Activated CD4-positive, alpha-beta T cell treated with anti-CD3 and anti-CD28 coated beads, Interleukin-10, Interleukin-2, amounts not matched to agents 100 ng/mL and 50 ng/mL, durations not matched to agents 16 hours and 8 hours (primary cell): ENCODE data around the gene AMBRA1.
"Not testable (repeated sequence)": the region's sequence is repeated elsewhere in the genome, so short reads cannot be mapped to it uniquely, and the experiment has no call there.

Experiments used
- DNase-seq: peaks from one replicate; pipeline ENCODE4 v3.0.0-alpha.2; 2020

The AMBRA1 gene

DNA sequence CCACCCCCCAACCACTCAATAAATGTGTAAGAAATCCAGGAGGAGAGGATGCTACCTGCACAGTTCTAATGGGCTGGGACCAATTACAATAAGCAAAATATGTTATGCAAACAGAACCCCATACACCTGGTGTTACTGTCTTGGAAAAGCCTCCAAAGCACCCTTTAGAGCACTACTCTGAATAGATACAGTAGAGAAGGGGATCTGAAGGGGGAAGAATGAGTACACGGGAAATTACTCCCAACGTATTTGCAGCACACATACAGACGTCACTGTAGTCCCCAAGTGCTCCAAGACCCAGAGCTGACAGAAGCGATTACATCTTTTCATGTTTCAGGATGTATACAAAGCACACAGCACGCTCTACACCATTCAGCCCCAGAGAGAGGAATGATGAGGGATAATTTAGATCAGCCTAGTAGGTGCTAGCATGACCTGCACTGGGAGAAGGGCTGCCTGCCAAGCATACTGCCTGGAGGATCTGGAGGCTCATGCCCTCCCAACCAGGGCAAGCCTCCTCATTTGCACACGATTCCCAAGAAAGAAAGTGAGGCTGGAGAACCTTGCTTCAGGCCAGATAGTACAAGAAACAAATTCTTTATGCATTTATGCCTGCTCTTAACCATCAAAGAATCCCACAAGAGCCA, 63.8 kb downstream of the AMBRA1 start:
- DNase-seq, result no peak

DNA sequence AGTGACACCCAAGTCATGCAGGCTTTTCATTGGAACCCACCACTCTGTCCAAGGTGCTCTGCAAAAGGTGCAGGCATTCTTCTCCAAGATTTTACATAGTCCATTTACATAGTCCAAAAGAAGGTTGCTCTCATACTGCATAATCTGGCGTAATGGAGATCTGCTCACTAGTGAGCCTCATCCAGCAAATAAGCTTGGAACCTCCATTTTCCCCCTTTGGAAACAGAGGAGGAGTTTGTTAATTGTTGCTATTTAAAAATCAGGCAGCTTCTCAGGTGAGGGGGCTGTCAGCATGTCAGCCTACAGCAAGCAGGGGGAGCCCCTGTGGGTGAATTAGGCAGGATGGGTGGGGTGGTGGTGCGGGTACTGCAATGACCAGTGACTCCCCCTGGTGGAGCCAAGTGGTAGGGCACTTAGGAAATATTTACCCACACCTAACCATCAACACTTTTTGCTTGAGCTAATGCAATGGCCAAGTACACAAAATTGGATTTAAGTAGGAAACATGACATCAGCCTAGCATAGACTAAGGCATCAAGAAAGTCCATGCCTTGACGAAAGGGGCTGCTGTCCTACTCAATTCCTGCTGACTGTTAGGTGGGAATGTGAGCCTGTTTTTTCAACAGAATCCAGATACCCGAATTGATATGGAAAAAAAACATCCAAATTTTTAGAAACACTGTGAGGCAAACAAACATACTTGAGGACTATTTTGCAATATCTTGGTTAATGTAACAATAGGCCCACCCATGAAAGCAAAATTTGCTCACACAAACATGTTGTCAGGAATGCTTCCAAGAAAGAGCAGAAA, 64.5 kb downstream of the AMBRA1 start:
- peak; percentile 77 for DNase-seq

DNA sequence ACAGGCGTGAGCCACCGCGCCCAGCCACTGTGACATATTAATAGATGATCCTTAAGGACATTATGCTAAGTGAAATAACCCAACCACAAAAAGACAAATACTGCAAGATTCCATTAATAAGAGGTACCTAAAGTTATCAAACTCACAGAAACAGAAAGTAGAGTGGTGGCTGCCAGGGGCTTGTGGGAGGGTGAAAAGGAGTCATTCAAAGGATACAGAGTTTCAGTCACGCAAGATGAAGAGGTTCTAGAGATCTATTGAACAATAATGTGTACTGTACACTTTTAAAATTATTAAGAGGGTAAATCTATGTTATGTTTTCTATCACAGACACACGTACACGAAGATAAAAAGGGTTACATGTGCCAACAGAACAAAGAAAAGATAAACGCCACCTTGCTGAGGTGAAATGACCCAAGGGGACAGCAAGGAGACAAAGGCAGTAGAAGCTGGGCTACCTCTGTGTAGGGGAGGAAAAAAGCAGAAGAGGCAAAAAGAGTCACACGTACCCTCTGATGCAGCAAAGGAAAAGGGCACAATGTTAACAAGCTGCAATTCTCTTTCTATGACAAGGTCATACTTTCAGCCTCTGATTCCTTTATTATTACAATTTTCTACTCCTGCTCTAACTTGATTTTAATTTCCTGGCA, 65.3 kb downstream of the AMBRA1 start:
- DNase-seq, result peak; percentile 22

DNA sequence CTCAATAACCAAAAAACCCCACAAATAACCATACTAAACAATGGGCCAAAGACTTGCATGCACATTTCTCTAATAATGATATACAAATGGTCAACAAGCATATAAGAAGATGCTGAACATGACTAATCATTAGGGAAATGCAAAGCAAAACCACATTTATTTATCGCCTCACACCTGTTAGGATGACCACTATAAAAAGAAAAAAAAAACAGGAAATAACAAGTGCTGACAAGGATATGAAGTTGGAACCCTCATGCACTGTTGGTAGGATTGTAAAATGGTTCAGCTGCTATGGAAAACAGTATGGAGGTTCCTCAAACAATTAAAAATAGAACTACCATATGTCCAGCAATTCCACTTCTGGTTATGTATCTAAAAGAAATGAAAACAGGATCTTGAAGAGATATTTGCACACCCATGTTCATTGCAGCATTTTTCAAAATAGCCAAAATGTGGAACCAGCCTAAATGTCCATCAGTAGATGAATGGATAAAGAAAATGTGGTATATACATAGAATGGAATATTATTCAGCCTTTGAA, 66.2 kb downstream of the AMBRA1 start:
- DNase-seq, result no peak

DNA sequence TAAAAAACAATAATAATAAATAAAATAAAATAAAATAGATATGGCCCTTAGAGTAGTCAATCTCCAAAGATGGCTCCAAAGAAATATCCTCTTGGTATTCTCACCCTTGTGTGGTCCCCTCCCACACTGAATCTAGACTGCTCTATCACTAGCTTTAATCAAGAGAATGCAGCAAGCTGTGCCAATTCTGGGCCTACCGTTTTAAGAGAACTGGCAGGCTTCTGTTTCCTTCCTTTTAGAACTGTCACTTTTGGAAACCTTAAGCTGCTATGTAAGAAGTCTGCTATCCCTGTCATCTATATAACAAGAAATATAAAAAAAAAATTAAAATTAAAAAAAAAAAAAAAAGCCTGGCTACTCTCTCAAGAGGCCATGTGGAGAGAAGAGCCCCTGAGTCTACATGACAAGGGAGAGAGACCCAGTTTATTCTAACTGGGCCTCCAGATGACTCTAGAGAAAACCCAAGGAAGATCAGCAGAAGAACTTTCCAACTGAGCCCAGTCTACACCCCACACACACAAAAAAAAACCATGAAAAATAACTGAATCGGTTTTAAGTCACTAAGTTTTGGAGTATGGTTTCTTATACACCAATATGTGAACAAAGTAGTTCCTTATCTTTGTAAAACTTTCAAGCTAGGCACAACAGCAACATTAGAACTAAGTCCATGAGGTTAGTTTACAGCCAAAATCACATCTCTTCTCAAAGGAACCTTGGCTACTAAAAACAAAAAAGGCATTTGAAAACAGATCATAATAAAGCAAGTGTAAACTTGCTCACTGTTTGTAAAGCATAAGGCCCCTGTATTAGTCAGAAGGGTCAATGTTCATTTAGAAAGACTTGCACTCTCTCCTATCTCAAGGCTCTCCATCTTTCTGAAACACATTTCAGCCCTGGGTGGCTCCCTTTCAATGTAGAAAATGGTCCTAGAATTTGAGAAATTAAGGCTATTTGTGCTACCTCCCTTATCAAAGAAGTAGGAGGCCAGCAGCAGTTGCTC, 67.3 kb downstream of the AMBRA1 start:
- DNase-seq, result no peak

DNA sequence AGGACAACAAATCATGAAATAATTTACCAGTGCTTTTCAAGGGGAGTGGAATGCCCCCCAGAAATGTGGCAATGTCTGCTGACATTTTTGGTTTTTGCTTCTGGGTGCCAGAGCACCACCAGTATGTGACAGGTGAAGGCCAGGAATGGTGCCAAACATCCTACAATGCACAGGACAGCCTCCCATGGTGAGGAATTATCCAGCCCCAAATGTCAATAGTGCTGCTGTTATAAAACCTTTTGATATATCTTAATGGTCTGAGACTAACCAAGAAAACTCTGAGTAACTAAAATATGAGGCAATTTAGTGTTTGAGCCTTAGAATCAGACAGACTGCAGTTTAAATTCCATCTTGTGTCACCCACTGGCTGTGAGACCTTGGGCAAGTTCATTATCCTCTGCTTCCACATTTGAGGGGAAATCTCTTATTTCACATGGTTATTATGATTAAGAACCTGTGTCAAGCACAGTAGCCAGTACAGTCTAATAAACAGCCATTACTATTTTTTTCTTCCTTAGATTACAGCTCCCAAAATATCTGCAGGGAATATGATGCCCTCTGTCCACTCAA, 69.5 kb downstream of the AMBRA1 start:
- no peak for DNase-seq

- no peak for DNase-seq
These were observed 70.5 kb downstream of the AMBRA1 start for GRCh38 chr11:46523290-46523689.

GRCh38 chr11:46522682-46523281, 71.0 kb downstream of the AMBRA1 start:
- DNase-seq, result no peak

DNA sequence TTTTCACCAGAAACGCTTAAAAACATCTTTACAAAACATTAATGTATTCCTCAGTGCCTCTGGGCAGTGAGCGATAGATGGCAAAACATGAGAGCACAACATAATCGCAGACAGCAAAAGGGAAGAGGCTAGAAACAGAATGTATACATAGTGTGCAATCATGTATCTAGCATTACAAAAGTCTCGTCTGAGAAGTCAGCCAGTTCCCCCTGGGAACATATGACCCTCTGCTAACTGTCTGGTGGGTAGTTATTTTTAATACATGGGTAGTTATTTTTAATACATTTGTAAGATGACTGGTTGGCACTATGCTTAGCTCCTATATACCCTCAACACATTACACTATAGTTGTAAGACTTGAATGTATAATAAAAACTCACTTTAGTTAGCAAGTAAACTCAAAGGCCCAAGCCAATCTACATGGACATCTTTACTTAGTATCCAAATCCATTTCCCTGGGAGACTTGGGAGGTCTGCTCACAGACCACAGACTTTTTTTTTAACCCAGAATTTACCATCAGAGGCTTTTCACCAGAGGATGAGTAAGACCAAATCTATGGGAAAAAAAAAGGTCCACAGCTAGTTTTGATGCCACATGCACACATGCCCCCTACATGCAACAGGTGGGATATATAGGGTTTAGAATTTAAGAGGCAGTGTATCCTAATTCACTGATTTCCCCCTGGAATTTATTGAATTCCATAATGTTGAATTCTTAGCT, 71.7 kb downstream of the AMBRA1 start:
- no peak for DNase-seq

DNA sequence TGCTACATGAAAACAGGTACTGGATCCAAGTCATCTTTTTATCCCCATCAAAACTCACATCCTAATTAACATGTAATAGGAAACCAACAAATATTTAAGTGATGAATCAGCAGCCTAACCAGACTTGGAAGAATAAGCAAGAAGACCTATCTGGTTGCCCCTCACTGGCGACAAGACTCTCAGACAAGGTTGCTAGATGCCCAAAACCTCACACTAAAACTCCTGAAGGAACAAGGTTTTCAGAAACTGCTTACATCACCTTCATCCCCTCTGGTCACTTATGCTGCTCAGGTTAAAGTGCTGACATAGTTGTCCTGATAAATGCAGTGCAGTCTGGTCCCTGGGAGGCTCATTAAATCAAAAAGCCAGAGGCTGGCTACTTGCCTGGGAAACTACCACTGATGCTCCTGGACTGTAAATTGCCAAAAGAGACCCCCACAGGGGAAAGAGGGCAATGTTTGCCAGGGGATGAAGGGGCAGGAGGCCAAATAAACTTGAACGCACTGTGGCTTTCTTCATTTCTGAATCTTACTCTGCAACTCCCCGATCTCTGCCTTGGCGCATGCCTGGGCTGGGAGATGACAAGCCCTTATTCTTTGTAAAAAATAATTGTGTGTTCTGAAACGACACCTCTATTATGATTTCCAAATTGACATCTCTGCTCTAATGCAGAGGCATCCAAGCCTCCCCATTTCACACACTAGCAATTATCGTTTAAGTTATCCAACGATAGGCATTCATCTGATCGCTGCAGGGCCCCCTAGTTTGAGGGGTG, 72.7 kb downstream of the AMBRA1 start:
- DNase-seq, result no peak

DNA sequence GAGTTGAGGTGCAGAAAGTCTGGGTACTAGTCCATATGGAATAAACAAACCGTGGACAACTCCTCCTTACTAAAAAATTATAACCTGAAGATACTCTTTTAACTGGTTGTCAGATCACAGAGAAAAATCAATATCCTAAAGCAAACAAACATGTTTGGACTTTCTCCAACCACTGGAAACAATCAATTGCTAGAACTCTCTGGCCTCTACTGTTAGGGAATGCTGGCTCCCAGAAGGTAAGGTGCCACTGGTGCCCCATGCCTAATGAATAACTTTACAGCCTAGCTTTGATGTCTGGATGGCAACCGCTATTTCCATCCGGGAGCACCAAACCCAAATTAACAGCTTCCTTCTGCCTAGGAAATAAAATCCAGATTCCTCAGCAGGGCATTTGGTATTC, 74.5 kb downstream of the AMBRA1 start:
- DNase-seq, result no peak

DNA sequence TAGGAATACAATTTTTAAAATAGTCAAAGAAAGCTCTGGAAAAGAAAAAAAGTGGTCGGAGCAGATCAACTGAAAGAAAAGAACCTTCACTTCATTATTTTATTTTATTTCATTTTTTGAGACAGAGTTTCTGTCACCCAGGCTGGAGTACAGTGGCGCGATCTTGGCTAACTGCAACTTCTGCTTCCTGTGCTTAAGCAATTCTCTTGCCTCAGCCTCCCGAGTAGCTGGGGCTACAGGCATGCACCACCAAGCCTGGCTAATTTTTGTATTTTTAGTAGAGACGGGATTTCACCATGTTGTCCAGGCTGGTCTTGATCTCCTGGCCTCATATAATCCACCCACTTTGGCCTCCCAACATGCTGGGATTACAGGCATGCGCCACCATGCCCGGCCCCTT, 74.9 kb downstream of the AMBRA1 start:
- not testable (repeated sequence) for DNase-seq

DNA sequence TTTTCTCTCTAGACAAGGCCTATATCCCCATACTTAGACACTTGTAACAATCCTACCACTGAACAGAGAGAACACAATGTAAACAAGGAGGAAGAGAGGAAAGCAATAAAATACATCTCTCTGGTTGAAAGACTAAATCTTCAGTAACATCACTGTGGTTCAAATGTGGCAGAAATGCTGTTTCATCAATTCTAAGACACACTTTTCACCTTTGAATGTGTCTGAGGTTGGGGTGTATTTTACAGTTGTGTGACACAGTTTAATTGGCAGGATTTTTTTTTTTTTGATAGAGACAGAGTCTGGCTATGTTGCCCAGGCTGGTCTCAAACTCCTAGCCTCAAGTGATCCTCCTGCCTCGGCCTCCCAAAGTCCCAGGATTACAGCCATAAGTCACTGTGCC, 79.5 kb downstream of the AMBRA1 start:
- no peak for DNase-seq

DNA sequence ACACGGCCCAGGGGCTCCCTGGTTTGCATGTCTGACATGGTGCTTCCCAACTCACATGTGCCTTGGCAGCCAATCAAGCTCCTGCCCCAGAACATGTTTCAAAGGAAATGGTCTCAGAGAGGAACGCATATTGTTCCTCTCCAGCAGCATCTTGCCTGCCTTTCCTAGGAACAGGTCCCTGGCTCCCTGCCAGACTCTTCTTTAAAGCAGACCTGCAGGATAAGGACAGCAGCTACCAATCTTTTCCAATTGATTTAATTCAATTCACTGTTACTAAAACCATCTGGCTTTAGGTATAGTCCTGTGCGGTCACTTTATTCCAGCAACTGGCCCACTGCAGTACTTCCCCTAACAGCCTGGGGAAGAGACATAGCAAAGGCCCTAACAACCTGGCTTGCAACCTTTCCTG, 79.9 kb downstream of the AMBRA1 start:
- no peak for DNase-seq

DNA sequence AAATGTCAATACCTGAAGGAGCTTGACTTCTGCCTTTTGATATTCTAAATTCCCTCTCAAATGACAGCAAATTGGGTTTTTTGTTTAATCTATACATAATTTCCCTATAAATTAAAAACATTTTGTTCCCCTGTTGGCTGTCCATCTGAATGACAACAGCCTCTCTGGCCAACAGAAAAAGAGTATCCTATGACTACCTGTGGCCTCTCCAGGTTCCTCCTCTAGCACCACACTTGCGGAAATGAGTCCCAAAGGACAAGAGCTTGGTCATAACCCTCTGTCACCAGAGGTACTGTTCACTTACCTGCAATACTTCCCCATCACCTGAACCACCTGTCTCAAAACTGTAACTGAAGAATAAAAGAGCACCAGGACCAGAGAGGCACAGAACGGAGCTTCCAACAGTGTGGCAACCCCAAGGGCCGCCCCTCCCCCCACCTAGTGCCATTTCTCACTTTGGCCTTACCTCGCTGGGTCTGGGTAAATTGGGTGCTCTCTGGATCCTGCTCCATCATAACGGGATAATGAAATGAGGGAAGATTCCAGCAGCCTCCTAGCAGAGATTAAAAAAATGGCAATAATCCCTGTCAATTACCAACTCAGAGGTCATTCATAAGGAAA, 81.5 kb downstream of the AMBRA1 start:
- no peak for DNase-seq

DNA sequence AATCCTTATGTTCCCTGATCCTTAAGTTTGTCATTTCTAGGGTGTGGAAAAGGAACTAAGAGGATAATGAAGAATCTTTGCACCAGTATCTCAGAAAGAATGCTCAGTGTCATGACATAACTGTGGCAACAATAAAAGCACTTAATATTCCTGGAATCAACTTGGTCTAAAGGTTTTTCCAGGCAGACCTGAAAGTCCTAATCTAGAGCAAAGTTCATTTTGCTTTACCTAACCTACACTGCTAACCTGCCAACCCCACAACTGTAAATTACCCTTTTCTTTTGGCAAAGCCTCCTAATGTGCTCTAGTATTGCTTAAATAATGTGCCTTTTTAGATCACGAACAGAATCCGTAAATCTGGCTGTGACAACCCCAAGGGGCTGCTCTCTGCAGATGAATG, 82.5 kb downstream of the AMBRA1 start:
- DNase-seq, result no peak

- DNase-seq, result no peak
These were observed 85.5 kb downstream of the AMBRA1 start for GRCh38 chr11:46508360-46508759.

DNA sequence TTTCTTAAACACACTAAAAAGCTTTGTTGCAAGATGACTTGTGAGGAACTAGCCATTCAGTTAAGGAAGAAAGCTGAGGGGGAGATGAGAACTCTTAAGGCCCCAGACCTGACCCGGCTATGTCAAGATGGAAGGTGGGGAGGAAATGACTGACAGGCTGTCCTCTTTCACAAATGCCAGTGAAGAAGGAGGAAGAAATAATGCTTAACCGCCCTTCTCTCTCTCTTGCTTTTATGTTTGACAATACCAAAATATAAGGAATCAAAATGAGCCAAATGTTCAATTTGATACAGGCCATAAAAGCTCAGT, 87.4 kb downstream of the AMBRA1 start:
- no peak for DNase-seq

DNA sequence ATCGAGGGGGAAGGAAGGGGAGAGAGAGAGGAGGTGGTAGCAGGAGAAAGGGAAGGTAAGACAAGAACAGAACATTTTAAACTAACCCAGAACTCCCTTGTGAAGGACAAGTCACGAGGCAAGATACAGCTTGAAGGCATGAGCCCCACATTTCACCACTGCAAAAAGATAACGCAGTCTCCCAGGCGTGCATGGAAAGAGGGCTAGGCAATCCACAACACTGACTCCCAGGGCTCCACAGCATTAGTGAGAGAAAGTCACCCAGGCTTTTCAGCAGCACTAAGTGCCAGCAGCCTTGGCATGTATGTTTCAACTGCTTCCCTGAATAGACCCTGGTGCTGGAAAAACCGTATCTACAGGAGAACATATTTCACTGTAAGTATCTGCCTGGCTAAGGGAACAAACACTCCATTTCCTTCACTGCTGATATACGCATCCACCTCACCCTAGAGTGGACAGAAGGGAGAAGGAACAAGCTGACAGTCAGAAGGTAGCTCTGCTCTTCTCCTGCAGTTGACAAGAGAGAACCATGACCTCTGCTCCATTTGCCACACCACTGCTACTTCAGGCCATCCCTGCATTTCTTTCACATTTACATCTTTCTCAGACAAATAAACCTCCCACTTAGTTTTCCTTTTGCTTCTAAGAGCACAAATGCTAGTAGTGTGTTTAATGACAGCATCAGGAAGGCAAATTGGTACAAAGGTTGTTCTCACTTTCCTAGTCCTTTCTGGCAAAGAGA, 87.9 kb downstream of the AMBRA1 start:
- no peak for DNase-seq
